GM12891 (cell line): ENCODE data around the gene EXOC1.

Experiments
- POLR2A ChIP-seq: IDR thresholded peaks from 2 replicates; pipeline ENCODE4 v1.6.1; 2011; ENCODE audit warnings: low read depth, low read length, control low read depth
- TAF1 ChIP-seq: IDR thresholded peaks from 2 replicates; pipeline ENCODE4 v1.6.1; 2011; ENCODE audit warnings: low read depth, low read length, control low read depth

- TF ChIP-seq TAF1 (no peak), POLR2A (no peak)
Measured at GRCh38 chr4:55884851-55885219, 31.4 kb downstream of the EXOC1 start.
